NCI-H526 (cell line): ENCODE data around the gene KRTAP10-11.
"Not testable (repeated sequence)": the region's sequence is repeated elsewhere in the genome, so short reads cannot be mapped to it uniquely, and the experiment has no call there.

Source experiments
- DNase-seq, 2 experiments: peaks; one replicate each; lab custom pipeline; 2025; lab: John Stamatoyannopoulos, UW

KRTAP10-11 gene

GRCh38 chr21:44639331-44639655 is 6.9 kb upstream of the KRTAP10-11 start:
- no peak for DNase-seq

GRCh38 chr21:44640761-44641160 is 5.5 kb upstream of the KRTAP10-11 start:
- DNase-seq, result no peak

- no peak for DNase-seq
These were observed 2.4 kb upstream of the KRTAP10-11 start for GRCh38 chr21:44643741-44644310.

GRCh38 chr21:44644878-44645277 is 1.3 kb upstream of the KRTAP10-11 start:
- no peak for DNase-seq

GRCh38 chr21:44647222-44647552 is 973 bp downstream of the KRTAP10-11 start:
- DNase-seq, result no peak

- DNase-seq, result no peak
These were observed 2.5 kb downstream of the KRTAP10-11 start for GRCh38 chr21:44648557-44649311.

- DNase-seq, result no peak
These were observed 3.4 kb downstream of the KRTAP10-11 start for GRCh38 chr21:44649521-44650100.

GRCh38 chr21:44650265-44650972 is 4.2 kb downstream of the KRTAP10-11 start:
- no peak for DNase-seq

GRCh38 chr21:44650973-44651675 is 4.9 kb downstream of the KRTAP10-11 start:
- DNase-seq, result no peak

- DNase-seq, result peak in 1 of 2 experiments; percentile 3
These were observed 6.9 kb downstream of the KRTAP10-11 start for GRCh38 chr21:44653123-44653522.

GRCh38 chr21:44653656-44654575 is 7.7 kb downstream of the KRTAP10-11 start:
- no peak for DNase-seq

- DNase-seq, result no peak
These were observed 8.5 kb downstream of the KRTAP10-11 start, which contains the start of gene KRTAP12-4 for GRCh38 chr21:44654576-44655175. Gene KRTAP12-4, minus strand, starts transcription at chr21:44654659. Its CDS starts 45 bp downstream, at chr21:44654614.

- no peak for DNase-seq
These were observed 10.7 kb downstream of the KRTAP10-11 start for GRCh38 chr21:44656868-44657267.

- no peak for DNase-seq
These were observed 11.7 kb downstream of the KRTAP10-11 start, which contains the start of gene KRTAP12-3 for GRCh38 chr21:44657635-44658540. Gene KRTAP12-3, plus strand, starts transcription at chr21:44657932. Its CDS starts 48 bp downstream, at chr21:44657980.

- DNase-seq, result no peak
These were observed 12.3 kb downstream of the KRTAP10-11 start for GRCh38 chr21:44658541-44658910.

- DNase-seq, result no peak
These were observed 12.8 kb downstream of the KRTAP10-11 start for GRCh38 chr21:44658913-44659595.

GRCh38 chr21:44661567-44661966 is 15.4 kb downstream of the KRTAP10-11 start:
- not testable (repeated sequence) for DNase-seq

- no peak for DNase-seq
These were observed 18.5 kb downstream of the KRTAP10-11 start for GRCh38 chr21:44664691-44665090.
